Tibial nerve (tissue), 4 donors: Measurements from ENCODE around the gene RPL14. TPM values are rescaled to one million over a fixed set of nuclear protein-coding genes. Genes with fewer than 3 reads are reported as not detected.

Experiments used
- DNase-seq, 2 donors: peaks; one replicate each; pipeline ENCODE4 v3.0.0-alpha.2; 2019; ENCODE audit warnings: low spot score in 2 of 2
- H3K27ac ChIP-seq, 4 donors: fragments of 200-600 bp; sonication (generic) in 3 of 4; one replicate each; pipeline ENCODE4 v1.5.1; 2017 to 2019; ENCODE audit warnings: mild to moderate bottlenecking in 1 of 4
- H3K27me3 ChIP-seq, 2 donors: fragments of 200-600 bp; sonication (generic) in 1 of 2; one replicate each; pipeline versions ENCODE4 v1.5.1 to v1.6.0; 2017 to 2019
- H3K36me3 ChIP-seq, 3 donors: fragments of 200-600 bp; sonication (generic); one replicate each; pipeline ENCODE4 v1.5.1; 2018 to 2019
- H3K4me1 ChIP-seq, 4 donors: fragments of 200-600 bp; sonication (generic) in 3 of 4; one replicate each; pipeline ENCODE4 v1.5.1; 2017 to 2019
- H3K4me3 ChIP-seq, 4 donors: fragments of 200-600 bp; sonication (generic) in 3 of 4; one replicate each; pipeline ENCODE4 v1.5.1; 2017 to 2019; ENCODE audit warnings: mild to moderate bottlenecking in 1 of 4, moderate library complexity in 1 of 4
- H3K9me3 ChIP-seq, 4 donors: fragments of 200-600 bp; sonication (generic) in 3 of 4; one replicate each; pipeline ENCODE4 v1.5.1; 2017 to 2019
- EP300 ChIP-seq, 2 donors: sonication (generic); formaldehyde crosslinking; IDR thresholded peaks; one replicate each; pipeline ENCODE4 v1.6.1; 2017; ENCODE audit warnings: antibody characterized with exemption in 2 of 2, mild to moderate bottlenecking in 1 of 2
- POLR2A ChIP-seq, 2 donors: fragments of 450-650 bp; IDR thresholded peaks; one replicate each; pipeline ENCODE4 v1.6.1; 2017; ENCODE audit warnings: antibody characterized with exemption in 2 of 2, mild to moderate bottlenecking in 2 of 2, moderate library complexity in 2 of 2
- WGBS, 2 donors: methylation state at CpG; one replicate each; pipeline ENCODE4 v1.1.5; 2018; 5-methylcytosine and 5-hydroxymethylcytosine counted together
- total RNA-seq, 4 donors: library from RNA; depleted of rRNA; stranded (reverse); fragments of >200 nt; gene quantifications; one replicate each; pipeline ENCODE4 v1.1.0, GENCODE V29; 2016
- TF ChIP-seq, protein P1 (sequence below), 5 experiments: fragments of 200-600 bp in 3 of 5; fragments of 450-650 bp in 2 of 5; sonication (generic) in 3 of 5; IDR thresholded peaks; one replicate each; pipeline ENCODE4 v1.5.1; 2016 to 2019; ENCODE audit warnings: antibody characterized with exemption in 5 of 5, mild to moderate bottlenecking in 3 of 5, moderate library complexity in 2 of 5

Gene RPL14
- total RNA-seq, 4 donors from 2014 or later: 263 to 397 (median 270) TPM

- TF ChIP-seq, protein P1, sequence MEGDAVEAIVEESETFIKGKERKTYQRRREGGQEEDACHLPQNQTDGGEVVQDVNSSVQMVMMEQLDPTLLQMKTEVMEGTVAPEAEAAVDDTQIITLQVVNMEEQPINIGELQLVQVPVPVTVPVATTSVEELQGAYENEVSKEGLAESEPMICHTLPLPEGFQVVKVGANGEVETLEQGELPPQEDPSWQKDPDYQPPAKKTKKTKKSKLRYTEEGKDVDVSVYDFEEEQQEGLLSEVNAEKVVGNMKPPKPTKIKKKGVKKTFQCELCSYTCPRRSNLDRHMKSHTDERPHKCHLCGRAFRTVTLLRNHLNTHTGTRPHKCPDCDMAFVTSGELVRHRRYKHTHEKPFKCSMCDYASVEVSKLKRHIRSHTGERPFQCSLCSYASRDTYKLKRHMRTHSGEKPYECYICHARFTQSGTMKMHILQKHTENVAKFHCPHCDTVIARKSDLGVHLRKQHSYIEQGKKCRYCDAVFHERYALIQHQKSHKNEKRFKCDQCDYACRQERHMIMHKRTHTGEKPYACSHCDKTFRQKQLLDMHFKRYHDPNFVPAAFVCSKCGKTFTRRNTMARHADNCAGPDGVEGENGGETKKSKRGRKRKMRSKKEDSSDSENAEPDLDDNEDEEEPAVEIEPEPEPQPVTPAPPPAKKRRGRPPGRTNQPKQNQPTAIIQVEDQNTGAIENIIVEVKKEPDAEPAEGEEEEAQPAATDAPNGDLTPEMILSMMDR (IDR thresholded peaks at IDR 0.05): no peak
- TF ChIP-seq POLR2A (IDR thresholded peaks at IDR 0.05): no peak
- no peak for TF ChIP-seq EP300 (IDR thresholded peaks at IDR 0.05)
- no peaks in the 10 kb centered on the region for H3K4me1 ChIP-seq
- no peak overlapping the region for H3K27ac ChIP-seq
- WGBS, 2 donors: 91 to 92% methylated on average over 8 of the region's 8 CpGs
- no peaks in the 10 kb centered on the region for H3K9me3 ChIP-seq
- H3K4me3 ChIP-seq: no peak overlapping the region
- H3K36me3 ChIP-seq: peaks cover 0 to 27% (median 0%) of the 10 kb centered on the region in 3 donors
- no peaks in the 10 kb centered on the region for H3K27me3 ChIP-seq
- DNase-seq: no peak
These were observed 30.0 kb upstream of the RPL14 start for GRCh38 chr3:40427045-40427669.

GRCh38 chr3:40432793-40433192, 24.3 kb upstream of the RPL14 start:
- H3K27me3 ChIP-seq: no peaks in the 10 kb centered on the region
- H3K9me3 ChIP-seq: no peaks in the 10 kb centered on the region
- no peaks in the 10 kb centered on the region for H3K4me1 ChIP-seq
- no peak overlapping the region for H3K27ac ChIP-seq
- no peak overlapping the region for H3K4me3 ChIP-seq
- DNase-seq: no peak
- 85 to 88% methylated on average over 2 of the region's 2 CpGs for WGBS, 2 donors
- no peak for TF ChIP-seq EP300 (IDR thresholded peaks at IDR 0.05)
- TF ChIP-seq, protein P1 (IDR thresholded peaks at IDR 0.05): no peak
- TF ChIP-seq POLR2A (IDR thresholded peaks at IDR 0.05): no peak
- H3K36me3 ChIP-seq: peaks cover 0 to 20% (median 0%) of the 10 kb centered on the region in 3 donors

DNA sequence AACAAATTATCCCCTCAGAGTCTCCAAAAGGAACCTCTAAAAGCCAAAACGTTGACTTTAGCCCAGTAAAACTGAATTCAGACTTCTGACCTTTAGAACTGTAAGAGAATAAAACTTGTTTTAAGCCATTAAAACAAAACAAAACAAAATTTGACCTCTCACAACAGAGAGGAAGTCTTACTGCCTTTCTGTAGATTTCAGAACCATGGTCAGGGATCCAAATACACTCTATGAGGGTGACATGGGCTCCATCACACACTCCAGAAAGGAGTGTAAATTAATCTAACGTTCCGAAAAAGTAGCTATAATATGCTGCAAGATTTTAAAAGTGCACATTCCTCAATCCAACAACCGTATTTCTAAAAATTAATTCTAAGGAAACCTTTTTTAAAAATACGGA, 19.2 kb upstream of the RPL14 start:
- H3K36me3 ChIP-seq: peaks cover 0 to 20% (median 0%) of the 10 kb centered on the region in 3 donors
- no peak for TF ChIP-seq EP300 (IDR thresholded peaks at IDR 0.05)
- TF ChIP-seq POLR2A (IDR thresholded peaks at IDR 0.05): no peak
- TF ChIP-seq, protein P1 (IDR thresholded peaks at IDR 0.05): no peak
- H3K27ac ChIP-seq: no peak overlapping the region
- H3K9me3 ChIP-seq: no peaks in the 10 kb centered on the region
- no peaks in the 10 kb centered on the region for H3K27me3 ChIP-seq
- H3K4me1 ChIP-seq: no peaks in the 10 kb centered on the region
- no peak overlapping the region for H3K4me3 ChIP-seq
- WGBS, 2 donors: 72 to 77% methylated on average over 5 of the region's 5 CpGs
- DNase-seq: no peak

DNA sequence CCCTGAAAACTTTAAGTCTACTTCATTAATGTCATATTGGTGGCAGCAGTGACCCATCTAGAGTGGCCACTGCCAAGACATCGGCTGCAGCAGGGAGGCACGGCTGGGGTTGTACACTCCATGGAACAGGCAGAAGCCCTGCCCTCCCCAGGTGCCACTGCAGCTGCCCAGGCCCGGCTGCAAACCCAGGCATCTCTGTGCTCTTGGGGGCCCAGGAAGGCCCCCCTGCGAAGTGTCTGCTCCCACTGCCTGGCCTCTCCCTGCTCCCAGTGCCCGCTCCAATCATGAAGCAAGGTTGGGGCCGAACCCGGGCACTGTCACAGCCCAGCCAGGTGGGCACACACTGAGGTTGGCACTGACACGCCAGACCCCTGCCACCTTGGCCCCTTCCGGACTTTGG, 12.1 kb upstream of the RPL14 start:
- 92% methylated on average over 9 of the region's 9 CpGs for whole genome bisulfite sequencing, 2 donors

DNA sequence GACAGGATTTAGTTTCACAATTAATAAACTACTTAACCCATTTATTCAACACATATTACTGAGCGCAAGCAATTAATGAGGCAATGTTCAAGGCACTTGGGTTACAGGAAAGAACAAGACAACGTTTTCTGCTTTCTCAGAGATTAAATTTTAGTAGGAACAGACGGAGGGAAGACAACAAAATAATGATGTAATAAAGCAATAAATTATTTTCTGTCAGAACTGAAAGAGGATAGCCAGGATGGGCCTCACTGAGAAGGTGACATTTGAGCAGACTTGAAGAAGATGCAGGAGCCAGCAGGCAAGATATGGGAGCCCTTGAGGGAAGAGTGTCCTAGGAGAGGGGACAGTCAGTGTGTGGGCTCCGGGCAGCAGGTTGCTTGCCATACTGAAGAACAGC, 11.3 kb upstream of the RPL14 start:
- TF ChIP-seq POLR2A (IDR thresholded peaks at IDR 0.05) (no peak), EP300 (IDR thresholded peaks at IDR 0.05) (no peak)
- TF ChIP-seq, protein P1 (IDR thresholded peaks at IDR 0.05): no peak
- H3K27me3 ChIP-seq: no peaks in the 10 kb centered on the region
- no peak overlapping the region for H3K4me3 ChIP-seq
- 74% methylated on average over 4 of the region's 4 CpGs for WGBS, 2 donors
- H3K4me1 ChIP-seq: no peaks in the 10 kb centered on the region
- H3K9me3 ChIP-seq: no peaks in the 10 kb centered on the region
- peaks cover 0 to 50% (median 4%) of the 10 kb centered on the region in 3 donors for H3K36me3 ChIP-seq
- DNase-seq: no peak
- no peak overlapping the region for H3K27ac ChIP-seq

More for the DNA sequence above, 12.1 kb upstream of the RPL14 start:
- TF ChIP-seq, protein P1 (IDR thresholded peaks at IDR 0.05): no peak
- TF ChIP-seq EP300 (IDR thresholded peaks at IDR 0.05): no peak
- TF ChIP-seq POLR2A (IDR thresholded peaks at IDR 0.05): no peak
- Histone ChIP-seq H3K4me3 (no peak overlapping the region), H3K4me1 (no peaks in the 10 kb centered on the region), H3K27me3 (no peaks in the 10 kb centered on the region), H3K9me3 (no peaks in the 10 kb centered on the region), H3K36me3 (peaks cover 0 to 42% (median 0%) of the 10 kb centered on the region in 3 donors), H3K27ac (no peak overlapping the region)
- no peak for DNase-seq
